Activated T-helper 1 cell treated with anti-CD3 and anti-CD28 coated beads, Interleukin-2, amount 50 U/mL, for 16 hours (primary cell): ENCODE results near the gene RGL1.
"Not testable (repeated sequence)": the region's sequence is repeated elsewhere in the genome, so short reads cannot be mapped to it uniquely, and the experiment has no call there.

Experiments used
- DNase-seq, 2 donors: peaks; one replicate each; pipeline ENCODE4 v3.0.0-alpha.2; 2020; ENCODE audit warnings: low read depth in 1 of 2, low spot score in 1 of 2

Gene RGL1

GRCh38 chr1:183804916-183805841 is at the start of gene RGL1:
Gene RGL1, plus strand, starts transcription at chr1:183805120. Its CDS starts 178 bp downstream, at chr1:183805298.
- DNase-seq = no peak

DNA sequence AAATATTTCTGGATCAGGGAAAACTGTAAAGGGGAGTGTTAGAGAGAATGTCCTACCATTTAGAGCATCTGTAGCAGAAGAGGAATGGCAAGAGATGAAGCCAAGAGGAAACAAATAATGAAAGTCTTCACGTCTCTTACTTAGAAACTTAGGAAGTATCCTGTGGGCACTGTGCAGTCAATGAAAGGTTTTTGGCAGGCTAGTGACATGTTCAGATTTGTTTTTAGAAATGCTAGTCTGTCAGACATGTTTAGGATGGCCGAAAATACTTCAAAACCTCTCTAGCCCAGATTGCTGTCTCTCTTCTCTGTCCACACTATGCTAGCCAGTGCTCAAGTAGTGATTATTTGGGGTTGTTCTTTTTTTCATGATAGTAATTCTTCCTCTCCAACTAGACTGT is 48.6 kb upstream of the RGL1 start:
- DNase-seq = no peak

- no peak for DNase-seq
Observed at GRCh38 chr1:183757061-183757460, 47.9 kb upstream of the RGL1 start.

- DNase-seq = no peak
Observed at GRCh38 chr1:183758913-183759312, 46.0 kb upstream of the RGL1 start.

- DNase-seq = no peak
Observed at GRCh38 chr1:183760661-183761060, 44.3 kb upstream of the RGL1 start.

- DNase-seq = no peak
Observed at GRCh38 chr1:183761871-183762270, 43.0 kb upstream of the RGL1 start.

DNA sequence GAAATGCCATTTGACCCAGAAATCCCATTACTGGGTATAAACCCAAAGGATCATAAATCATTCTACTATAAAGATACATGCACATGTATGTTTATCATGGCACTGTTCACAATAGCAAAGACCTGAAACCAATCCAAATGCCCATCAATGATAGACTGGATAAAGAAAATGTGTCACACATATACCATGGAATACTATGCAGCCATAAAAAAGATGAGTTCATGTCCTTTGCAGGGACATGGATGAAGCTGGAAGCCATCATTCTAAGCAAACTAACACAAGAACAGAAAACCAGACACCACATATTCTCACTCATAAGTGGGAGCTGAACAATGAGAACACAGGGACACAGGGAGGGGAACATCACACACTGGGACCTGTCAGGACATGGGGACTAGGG is 42.1 kb upstream of the RGL1 start:
- DNase-seq = not testable (repeated sequence)

DNA sequence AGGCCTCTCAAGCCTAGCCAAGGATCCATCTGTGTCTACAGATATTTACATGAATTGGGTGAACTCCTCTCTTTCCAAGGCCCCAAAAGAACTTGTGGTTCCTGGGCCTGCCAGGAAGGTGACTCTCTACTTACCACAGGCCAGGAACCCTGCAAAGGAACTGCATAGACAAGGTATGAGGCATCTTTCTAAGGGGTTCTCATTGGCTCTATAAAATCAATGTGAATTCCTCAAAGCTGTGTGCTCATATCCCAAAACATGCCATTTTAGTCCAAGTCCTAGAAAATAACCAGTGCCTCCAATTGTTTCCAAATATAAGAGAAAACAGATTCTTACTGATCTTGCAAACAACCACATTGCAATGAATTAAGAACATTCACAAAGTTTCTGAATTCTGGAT is 39.9 kb upstream of the RGL1 start:
- DNase-seq = no peak

- no peak for DNase-seq
Observed at GRCh38 chr1:183769956-183770815, 34.7 kb upstream of the RGL1 start.

- DNase-seq = no peak
Observed at GRCh38 chr1:183770816-183771128, 34.1 kb upstream of the RGL1 start.

- DNase-seq = no peak
Observed at GRCh38 chr1:183773482-183774274, 31.2 kb upstream of the RGL1 start.

- DNase-seq = no peak
Observed at GRCh38 chr1:183774938-183775337, 30.0 kb upstream of the RGL1 start.

GRCh38 chr1:183776731-183777130 is 28.2 kb upstream of the RGL1 start:
- no peak for DNase-seq

DNA sequence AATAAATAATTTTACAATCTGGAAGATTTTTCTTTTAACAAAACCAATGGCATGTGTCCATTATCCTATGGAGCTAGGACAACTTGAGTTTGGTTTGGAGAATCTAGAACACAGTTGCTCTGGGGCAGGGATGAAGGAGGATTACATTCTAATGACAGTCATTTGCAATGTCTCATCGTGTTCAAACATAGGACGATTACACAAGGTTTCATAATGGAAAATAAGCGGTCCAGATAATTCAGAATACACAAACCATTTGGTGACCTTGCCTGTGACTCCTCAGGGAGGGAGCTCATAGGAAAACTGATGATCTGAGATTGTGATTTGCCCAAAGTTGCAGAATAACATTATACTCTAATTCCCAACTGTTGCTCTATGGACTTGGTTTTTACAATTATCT is 27.6 kb upstream of the RGL1 start:
- DNase-seq = no peak

DNA sequence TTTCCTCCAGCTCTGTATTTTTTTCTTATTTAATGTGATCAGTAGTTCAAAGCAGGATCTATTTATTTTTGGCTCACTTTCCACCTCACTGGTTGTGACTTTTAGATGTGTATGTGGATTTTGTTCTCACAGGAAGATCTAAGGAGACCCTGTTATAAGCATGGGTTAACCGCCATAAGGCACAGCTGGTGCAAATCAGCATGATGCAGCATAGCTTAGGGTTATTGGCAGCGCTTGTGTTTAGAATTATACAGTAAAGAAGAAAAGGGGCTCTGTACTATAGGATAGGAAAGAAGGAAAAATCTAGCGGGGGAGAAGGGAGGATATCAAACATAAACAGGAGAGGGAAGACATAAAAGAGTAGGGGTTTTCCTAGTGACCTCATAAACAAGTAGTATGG is 26.9 kb upstream of the RGL1 start:
- DNase-seq = no peak

DNA sequence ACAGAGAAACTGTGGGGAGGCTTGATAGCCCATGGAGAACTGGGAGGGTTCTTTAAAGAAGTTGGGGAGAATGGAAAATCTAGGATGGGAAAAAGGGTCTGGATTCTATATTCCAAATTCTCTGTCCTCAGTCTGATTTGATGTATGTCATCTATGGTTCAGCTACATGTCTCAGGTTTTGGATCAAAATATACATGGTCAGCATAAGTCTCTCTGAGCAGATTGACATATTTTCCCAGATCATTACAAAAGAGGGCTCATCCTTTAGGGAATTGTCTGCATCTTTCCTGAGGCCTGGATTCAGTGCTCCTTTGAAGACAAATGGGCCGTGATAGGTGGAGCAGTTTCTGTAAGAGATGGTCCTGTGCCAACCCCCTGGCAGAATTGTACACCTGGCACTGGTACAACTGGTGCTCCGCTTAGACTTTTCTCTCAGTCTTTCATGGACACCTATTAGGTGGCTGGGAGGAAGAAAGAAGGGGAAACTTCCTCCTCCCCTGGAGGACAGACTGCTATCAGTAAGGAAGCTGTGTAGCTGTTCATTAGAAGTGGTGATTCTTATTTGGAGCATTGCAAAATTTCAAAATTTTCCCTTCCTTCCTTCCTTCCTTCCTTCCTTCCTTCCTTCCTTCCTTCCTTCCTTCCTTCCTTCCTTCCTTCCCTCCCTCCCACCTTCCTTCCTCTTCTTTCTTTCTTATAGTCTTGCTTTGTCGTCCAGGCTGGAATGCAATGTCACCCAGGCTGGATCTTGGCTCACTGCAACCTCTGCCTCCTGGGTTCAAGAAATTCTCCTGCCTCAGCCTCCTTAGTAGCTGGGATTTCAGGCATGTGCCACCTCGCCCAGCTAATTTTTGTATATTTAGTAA is 26.1 kb upstream of the RGL1 start:
- DNase-seq = no peak

GRCh38 chr1:183780159-183780558 is 24.8 kb upstream of the RGL1 start:
- DNase-seq = no peak

GRCh38 chr1:183780757-183781156 is 24.2 kb upstream of the RGL1 start:
- DNase-seq = no peak

DNA sequence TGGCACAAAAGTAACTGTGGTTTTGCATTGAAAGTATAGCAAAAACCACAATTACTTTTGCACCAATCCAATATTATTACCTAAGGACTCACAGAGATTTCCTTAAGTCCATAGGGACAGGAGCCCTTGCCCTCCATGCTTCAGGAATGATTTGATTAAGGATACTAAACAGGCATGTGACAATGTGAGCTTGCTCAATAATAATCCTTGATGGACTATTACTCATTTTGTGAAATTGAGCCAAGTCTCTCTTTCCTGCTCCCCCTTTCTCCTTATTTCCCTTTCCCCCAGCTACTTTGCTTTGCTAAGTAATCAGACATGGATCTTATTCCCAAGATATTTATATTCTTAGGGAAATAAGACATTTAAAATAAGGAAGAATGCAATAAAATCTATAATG is 21.6 kb upstream of the RGL1 start:
- no peak for DNase-seq
